Measurements from ENCODE around the gene ZNF132.
"Not testable (repeated sequence)": the region's sequence is repeated elsewhere in the genome, so short reads cannot be mapped to it uniquely, and the experiment has no call there.

Gene ZNF132

GRCh38 chr19:58466760-58467589 lies 27.0 kb upstream of the ZNF132 start, which contains the start of gene ZNF324:
Gene ZNF324, plus strand, starts transcription at chr19:58467080. Its CDS starts 2,106 bp downstream, at chr19:58469186.
- DNase-seq: peak; percentile 96

- no peak for DNase-seq
These were observed 26.3 kb upstream of the ZNF132 start for GRCh38 chr19:58466089-58466759.

GRCh38 chr19:58460039-58460438 lies 20.1 kb upstream of the ZNF132 start:
- DNase-seq: no peak

- DNase-seq: no peak
These were observed 16.2 kb upstream of the ZNF132 start for GRCh38 chr19:58456111-58456510.

GRCh38 chr19:58455306-58455705 lies 15.4 kb upstream of the ZNF132 start:
- no peak for DNase-seq

GRCh38 chr19:58453743-58454142 lies 13.8 kb upstream of the ZNF132 start:
- no peak for DNase-seq

- DNase-seq: peak; percentile 95
These were observed 11.6 kb upstream of the ZNF132 start, which contains the start of gene ZNF324B for GRCh38 chr19:58451358-58452101. Gene ZNF324B, plus strand, starts transcription at chr19:58451622. Its CDS starts 2,080 bp downstream, at chr19:58453702.

GRCh38 chr19:58450856-58451357 lies 11.0 kb upstream of the ZNF132 start:
- DNase-seq: no peak

- DNase-seq: not testable (repeated sequence)
These were observed 10.0 kb upstream of the ZNF132 start for GRCh38 chr19:58449980-58450379.

GRCh38 chr19:58448860-58449259 lies 8.9 kb upstream of the ZNF132 start:
- not testable (repeated sequence) for DNase-seq

- not testable (repeated sequence) for DNase-seq
These were observed 3.0 kb upstream of the ZNF132 start for GRCh38 chr19:58442986-58443385.

- no peak for DNase-seq
These were observed 603 bp upstream of the ZNF132 start for GRCh38 chr19:58440556-58440955.

GRCh38 chr19:58434217-58434616 lies 5.7 kb downstream of the ZNF132 start:
- DNase-seq: peak; percentile 18

- no peak for DNase-seq
These were observed 10.2 kb downstream of the ZNF132 start for GRCh38 chr19:58429745-58430144.

- DNase-seq: no peak
These were observed 11.3 kb downstream of the ZNF132 start for GRCh38 chr19:58428617-58429016.

- DNase-seq: no peak
These were observed 22.9 kb downstream of the ZNF132 start for GRCh38 chr19:58417071-58417470.

- no peak for DNase-seq
These were observed 23.3 kb downstream of the ZNF132 start for GRCh38 chr19:58416604-58417003.

- peak; percentile 42 for DNase-seq
These were observed 30.8 kb downstream of the ZNF132 start for GRCh38 chr19:58409010-58409790.

- peak; percentile 96 for DNase-seq
These were observed 31.6 kb downstream of the ZNF132 start, which contains the start of gene ZNF584 for GRCh38 chr19:58408152-58409009. Gene ZNF584, plus strand, starts transcription at chr19:58408649. Its CDS starts 499 bp downstream, at chr19:58409148.

- no peak for DNase-seq
These were observed 32.2 kb downstream of the ZNF132 start for GRCh38 chr19:58407658-58408151.
